Renal cortex interstitium (tissue), 11 donors: Measurements from ENCODE around the gene NEUROD4. TPM values are rescaled to one million over a fixed set of nuclear protein-coding genes. Genes with fewer than 3 reads are reported as not detected.

Experiments used
- DNase-seq, 11 donors: peaks; one replicate each; pipeline ENCODE4 v3.0.0-alpha.2; 2013; ENCODE audit warnings: low read depth in 9 of 11, low spot score in 4 of 11; ENCODE audit errors: extremely low read depth in 1 of 11
- polyA plus RNA-seq, 3 donors: library from polyadenylated mRNA; unstranded; fragments of 120-200 nt; gene quantifications; one replicate each; pipeline ENCODE4 v1.2.1, GENCODE V29; 2013; ENCODE audit not compliant: insufficient read length in 3 of 3

NEUROD4 gene
- polyA plus RNA-seq, 3 donors, result not detected

DNA sequence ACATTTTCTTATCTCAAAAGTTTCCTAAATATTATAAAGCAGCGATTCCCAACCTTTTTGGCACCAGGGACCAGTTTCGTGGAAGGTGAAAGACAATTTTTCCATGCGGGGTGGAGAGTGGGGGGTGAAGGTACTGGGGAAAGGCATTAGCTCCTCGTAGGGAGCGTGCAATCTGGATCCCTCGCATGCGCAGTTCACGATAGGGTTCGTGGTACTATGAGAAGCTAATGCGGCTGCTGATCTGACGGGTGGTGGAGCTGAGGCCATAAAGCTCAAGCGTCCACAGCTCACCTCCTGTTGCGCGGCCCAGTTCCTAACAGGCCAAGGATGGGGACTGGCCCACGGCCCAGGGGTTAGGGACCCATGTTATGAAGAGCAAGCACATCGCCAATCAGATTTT lies 29.9 kb downstream of the NEUROD4 start:
- DNase-seq, result no peak

DNA sequence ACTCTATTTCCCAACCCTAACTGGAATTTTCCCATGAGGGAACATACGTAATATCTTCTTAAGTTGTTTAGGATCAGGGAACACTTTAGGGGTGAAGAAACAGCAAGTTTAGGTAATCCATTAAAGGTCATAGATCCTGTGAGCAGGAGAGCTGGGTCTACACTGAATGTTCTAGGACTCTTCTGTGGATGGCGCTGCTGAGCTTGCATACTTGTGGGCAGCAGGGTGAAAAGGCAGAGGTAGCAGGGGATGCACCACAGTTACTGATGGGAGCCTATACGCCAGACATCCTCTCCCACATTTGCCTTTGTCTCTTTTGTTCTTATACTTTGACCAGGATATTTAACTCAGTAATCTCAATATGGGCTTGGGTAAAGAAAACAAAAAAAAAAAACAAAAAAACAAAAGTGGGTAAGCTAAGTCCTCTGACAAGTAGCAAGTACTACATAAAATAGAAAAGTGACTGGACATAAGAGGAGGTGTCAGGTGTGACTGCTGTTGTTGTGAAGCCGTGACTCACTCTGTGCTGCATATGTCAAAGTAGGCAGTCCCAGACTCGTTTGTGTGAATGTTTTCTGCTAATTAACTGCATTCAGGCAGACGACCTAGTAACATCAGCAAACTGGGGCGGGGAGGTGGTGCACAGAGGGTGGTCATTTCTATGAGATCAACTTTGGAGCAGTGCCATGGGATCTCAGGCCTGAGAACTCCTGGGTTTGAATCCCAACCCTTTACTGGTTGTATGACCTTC lies 31.6 kb downstream of the NEUROD4 start:
- DNase-seq, result no peak

DNA sequence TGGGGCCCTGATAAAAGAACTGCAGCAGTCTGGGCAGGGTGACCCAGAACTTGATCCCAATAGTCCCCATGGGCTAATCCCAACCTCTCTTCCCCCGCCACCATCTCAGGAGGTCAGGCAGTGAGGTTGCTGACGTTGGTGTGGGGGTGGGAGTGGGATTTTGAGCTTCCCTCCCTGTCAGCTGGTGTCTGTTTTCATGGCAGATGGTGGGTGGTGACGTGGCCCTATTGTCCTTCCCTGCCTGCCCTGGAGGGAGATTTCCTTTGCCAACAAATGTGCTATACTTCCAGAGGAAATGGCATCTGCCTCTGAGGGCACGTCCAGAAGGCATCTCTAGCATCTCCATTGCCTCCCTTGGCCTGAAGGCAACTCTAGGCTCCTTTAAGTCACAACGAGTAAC lies 37.7 kb downstream of the NEUROD4 start:
- DNase-seq, result no peak

GRCh38 chr12:55058082-55058481 lies 38.3 kb downstream of the NEUROD4 start:
- no peak for DNase-seq

DNA sequence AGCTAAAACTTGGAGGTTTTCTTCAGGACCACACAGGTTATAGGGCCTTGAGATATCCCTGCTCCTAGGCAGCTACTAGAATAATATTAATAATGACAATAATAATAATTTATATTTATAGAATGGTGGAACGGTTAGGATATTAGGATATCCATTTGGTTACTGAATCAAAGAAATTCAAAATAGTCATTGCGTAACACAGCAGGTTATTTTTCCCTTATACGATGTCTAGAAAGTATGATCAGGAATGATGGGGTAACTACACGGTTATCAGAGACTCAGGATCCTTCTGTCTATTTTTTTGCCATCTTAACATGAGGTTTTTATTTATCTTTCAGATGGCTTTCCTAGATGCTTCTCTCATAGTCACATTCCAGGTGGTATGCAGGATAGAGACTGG lies 39.0 kb downstream of the NEUROD4 start:
- DNase-seq, result no peak

DNA sequence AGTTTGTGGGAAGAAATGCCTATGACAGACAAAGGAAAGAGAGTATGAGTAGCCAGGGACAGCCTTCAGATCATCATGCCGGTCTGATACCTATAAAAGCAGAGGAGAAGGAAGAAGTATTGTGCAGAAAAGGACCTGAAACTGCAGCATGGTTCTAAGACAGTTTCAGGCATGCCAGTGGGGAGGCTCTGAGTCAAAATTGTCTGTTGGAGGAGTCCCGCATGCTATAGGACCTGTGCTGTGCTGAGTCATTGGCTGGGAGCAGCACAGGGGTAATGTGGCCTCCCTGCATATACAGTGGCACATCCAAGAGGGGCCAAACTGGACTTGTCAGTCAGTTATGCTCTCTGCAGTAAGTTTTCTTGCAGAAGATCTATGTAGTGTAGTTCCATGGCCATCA lies 40.7 kb downstream of the NEUROD4 start:
- no peak for DNase-seq

- DNase-seq, result no peak
These were observed 41.2 kb downstream of the NEUROD4 start for GRCh38 chr12:55061024-55061423.

DNA sequence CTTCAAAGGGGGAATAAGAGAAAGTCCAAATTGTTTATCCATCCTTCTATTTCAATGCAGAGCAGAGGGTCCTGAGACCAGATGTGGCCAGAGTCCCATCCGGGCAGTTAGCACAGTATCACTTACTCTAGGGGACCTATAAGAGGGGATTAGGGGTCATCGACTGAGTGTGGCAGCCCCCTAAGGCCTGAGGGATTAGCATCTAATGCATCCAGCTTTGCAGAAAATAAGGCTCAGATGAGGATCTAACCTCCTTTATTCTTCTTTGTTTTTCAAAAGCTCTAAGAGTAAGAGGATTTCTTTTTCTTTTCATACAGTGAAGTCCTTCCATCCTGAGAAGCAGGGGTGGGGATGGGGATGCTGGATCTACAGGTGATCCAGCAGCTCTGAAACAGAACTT lies 43.5 kb downstream of the NEUROD4 start:
- DNase-seq, result no peak

GRCh38 chr12:55065535-55065934 lies 45.8 kb downstream of the NEUROD4 start:
- DNase-seq, result no peak

DNA sequence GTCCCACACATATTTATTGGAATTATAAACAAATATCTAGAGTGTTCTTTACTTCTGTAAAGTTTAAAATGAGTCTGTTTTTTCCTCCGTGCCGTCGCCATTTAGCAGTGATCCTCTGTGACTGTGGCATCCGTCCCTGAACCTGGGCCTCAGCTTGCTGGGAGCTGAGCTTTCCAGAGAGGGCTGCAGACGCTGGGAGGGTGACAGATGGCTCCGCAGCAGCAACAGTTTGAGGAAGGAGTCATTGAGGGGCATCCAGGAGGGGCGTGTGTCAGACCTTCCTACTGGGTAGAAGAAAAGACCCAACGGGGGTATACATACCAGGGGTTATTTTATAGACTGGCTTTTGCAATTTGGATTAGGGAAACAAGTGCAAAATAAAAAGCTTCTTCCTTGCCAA lies 47.9 kb downstream of the NEUROD4 start:
- DNase-seq, result no peak

DNA sequence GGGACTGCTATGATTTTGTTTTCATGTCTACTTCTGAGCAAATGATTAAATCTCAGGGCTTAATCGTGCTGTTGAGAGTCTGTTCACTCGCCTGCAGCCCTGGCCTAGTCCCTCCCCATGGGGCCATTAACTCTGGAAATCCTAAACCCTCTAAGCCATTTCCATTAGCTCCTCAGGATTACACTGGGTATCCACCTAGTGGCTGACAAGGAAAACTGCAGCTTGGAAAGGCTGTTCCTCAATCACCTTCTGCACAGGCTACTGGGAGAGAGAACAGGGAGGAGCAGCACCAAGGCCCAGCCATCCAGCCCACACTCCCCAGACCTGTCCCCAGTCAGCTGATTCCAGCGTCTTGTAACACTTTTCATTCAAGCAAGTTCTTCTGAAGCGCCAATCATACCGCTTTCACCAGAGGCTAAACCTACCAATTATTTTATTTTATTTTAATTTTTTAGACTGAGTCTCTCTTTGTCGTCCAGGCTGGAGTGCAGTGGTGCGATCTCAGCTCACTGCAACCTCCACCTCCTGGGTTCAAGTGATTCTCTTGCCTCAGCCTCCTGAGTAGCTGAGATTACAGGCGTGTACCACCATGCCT lies 48.7 kb downstream of the NEUROD4 start:
- peak in 9 of 11 donors; percentile 13 to 31 (median 19) for DNase-seq

- no peak for DNase-seq
These were observed 52.3 kb downstream of the NEUROD4 start for GRCh38 chr12:55072083-55072482.

GRCh38 chr12:55073043-55074022 lies 53.6 kb downstream of the NEUROD4 start:
- DNase-seq, result peak; percentile 29 to 65 (median 47)

DNA sequence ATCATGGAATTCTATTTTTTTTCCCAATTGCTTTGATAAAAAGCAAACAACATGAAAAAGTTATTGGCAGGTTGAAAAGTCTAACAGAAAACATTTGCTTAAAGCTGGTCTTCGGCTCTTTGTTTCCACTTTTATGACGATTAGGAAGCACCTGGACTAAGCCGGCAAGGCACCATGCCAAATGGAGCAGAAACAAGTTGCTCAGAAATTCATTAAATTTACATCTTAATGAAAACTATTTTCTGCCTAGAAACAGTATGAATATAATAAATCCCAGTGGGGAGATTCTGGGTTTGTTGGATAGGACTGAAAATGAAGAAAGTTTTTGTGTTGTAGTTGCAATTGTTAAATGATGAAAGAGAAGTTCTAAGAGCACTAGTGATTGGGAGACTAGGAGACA lies 55.0 kb downstream of the NEUROD4 start:
- no peak for DNase-seq

Other genes with a start within 250 kb of the NEUROD4 start
- gene MUCL1, start 165.5 kb upstream of the NEUROD4 start, polyA plus RNA-seq, result not detected
- under 1 TPM; 0.32 to 0.67 (median 0.50) TPM for gene TESPA1, start 35.2 kb upstream of the NEUROD4 start, polyA plus RNA-seq
- not detected for gene OR9K2, start 106.4 kb downstream of the NEUROD4 start, polyA plus RNA-seq
- gene OR10A7, start 201.1 kb downstream of the NEUROD4 start, polyA plus RNA-seq, result not detected
- not detected for gene OR6C74, start 224.6 kb downstream of the NEUROD4 start, polyA plus RNA-seq